Limb (tissue), 2 donors: ENCODE results near the gene CTDSPL.
A peak's percentile ranks its signal among the peaks of the same experiment; 100 is the strongest.
"Not testable (repeated sequence)": the region's sequence is repeated elsewhere in the genome, so short reads cannot be mapped to it uniquely, and the experiment has no call there.

ENCODE experiments used
- DNase-seq, 2 donors: peaks; one replicate each; pipeline ENCODE4 v3.0.0-alpha.2; 2016; ENCODE audit errors: extremely low spot score in 2 of 2

CTDSPL gene

GRCh38 chr3:37964146-37964545, 102.5 kb downstream of the CTDSPL start:
- no peak for DNase-seq

- DNase-seq: no peak
Observed at GRCh38 chr3:37964716-37965115, 103.0 kb downstream of the CTDSPL start.

GRCh38 chr3:37967260-37967881, 105.7 kb downstream of the CTDSPL start:
- DNase-seq: peak in 1 of 2 donors; percentile 70

GRCh38 chr3:37968199-37968598, 106.5 kb downstream of the CTDSPL start:
- DNase-seq: no peak

GRCh38 chr3:37968813-37969595, 107.3 kb downstream of the CTDSPL start:
- DNase-seq: no peak

GRCh38 chr3:37969596-37970100, 108.0 kb downstream of the CTDSPL start:
- DNase-seq: no peak

GRCh38 chr3:37970802-37971201, 109.1 kb downstream of the CTDSPL start:
- DNase-seq: no peak

GRCh38 chr3:37971467-37971866, 109.8 kb downstream of the CTDSPL start:
- no peak for DNase-seq

- DNase-seq: not testable (repeated sequence)
Observed at GRCh38 chr3:37972056-37972455, 110.4 kb downstream of the CTDSPL start.

- no peak for DNase-seq
Observed at GRCh38 chr3:37973246-37974054, 111.8 kb downstream of the CTDSPL start.

- DNase-seq: no peak
Observed at GRCh38 chr3:37974121-37975083, 112.7 kb downstream of the CTDSPL start.

- no peak for DNase-seq
Observed at GRCh38 chr3:37979541-37980461, 118.1 kb downstream of the CTDSPL start.

GRCh38 chr3:37980462-37981347, 119.0 kb downstream of the CTDSPL start:
- no peak for DNase-seq

- DNase-seq: no peak
Observed at GRCh38 chr3:37981348-37981664, 119.6 kb downstream of the CTDSPL start.

- DNase-seq: no peak
Observed at GRCh38 chr3:37982331-37982730, 120.7 kb downstream of the CTDSPL start.

GRCh38 chr3:37984051-37984450, 122.4 kb downstream of the CTDSPL start:
- DNase-seq: no peak

- DNase-seq: no peak
Observed at GRCh38 chr3:37984596-37984995, 122.9 kb downstream of the CTDSPL start.

GRCh38 chr3:37985637-37986320, 124.1 kb downstream of the CTDSPL start:
- peak in 1 of 2 donors; percentile 21 for DNase-seq
